NT2/D1 (cell line): ENCODE data around the gene IKZF2.

Source experiments
- SUZ12 ChIP-seq: IDR thresholded peaks from 2 replicates; pipeline ENCODE4 v1.6.1; 2011; ENCODE audit not compliant: insufficient read length, insufficient read depth; ENCODE audit errors: extremely low read depth
- YY1 ChIP-seq: IDR thresholded peaks from 2 replicates; pipeline ENCODE4 v1.6.1; 2011; ENCODE audit not compliant: insufficient read length, insufficient read depth
- ZNF274 ChIP-seq: IDR thresholded peaks from 2 replicates; pipeline ENCODE4 v1.6.1; 2011; ENCODE audit warnings: mild to moderate bottlenecking, low read depth, low read length

DNA sequence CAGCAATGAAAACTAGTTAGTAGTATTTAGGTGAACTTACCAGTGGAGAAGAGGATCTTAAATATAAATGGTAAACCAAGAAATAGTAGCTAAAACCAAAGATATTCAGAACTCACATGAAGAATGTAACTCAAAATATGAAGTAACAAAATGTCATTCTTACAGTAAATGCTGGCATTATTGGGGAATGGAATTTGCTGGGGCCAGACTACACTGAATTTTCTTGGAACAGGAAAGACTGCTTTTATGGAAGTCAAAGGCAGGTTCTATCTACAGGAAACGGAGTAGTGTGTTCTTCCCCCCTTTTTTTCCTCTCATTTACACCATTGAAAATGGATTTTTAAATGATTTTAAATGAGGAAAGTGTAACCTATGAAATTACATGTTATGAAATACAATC, 188.7 kb downstream of the IKZF2 start:
- TF ChIP-seq YY1 = no peak
- TF ChIP-seq ZNF274 = no peak
- TF ChIP-seq SUZ12 = no peak
